ENCODE measurements around the gene ZNF689.

DNA sequence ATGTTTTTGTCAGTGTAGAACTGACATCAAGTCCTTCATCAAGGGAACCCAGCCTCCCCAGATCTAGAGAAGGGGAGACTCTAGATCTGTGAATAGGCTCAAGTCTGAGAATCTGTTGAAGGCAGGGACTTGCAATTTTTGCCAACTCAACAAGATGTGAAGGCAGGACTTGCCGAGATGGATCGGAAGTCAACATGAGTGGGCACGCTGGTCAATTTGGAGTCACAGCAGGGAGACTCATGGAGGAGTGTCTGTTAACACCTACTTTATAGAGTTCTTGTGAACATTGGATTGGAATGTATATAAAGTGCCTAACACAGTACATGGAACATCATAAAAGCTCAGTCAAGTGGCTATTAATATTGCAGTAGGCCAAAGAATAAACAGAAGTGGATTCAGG lies 10.0 kb downstream of the ZNF689 start:
- no peak for TF ChIP-seq CTCF (IDR thresholded peaks at IDR 0.05)
- TF ChIP-seq POLR2A (IDR thresholded peaks at IDR 0.05) = no peak
- TF ChIP-seq EP300 (IDR thresholded peaks at IDR 0.05) = no peak
